Stimulated activated CD8-positive, alpha-beta memory T cell treated with anti-CD3 and anti-CD28 coated beads, Interleukin-12 subunit alpha, Interleukin-12 subunit beta, amount 100 ng/mL, for 4 hours (primary cell): ENCODE measurements around the gene GRB10.
"Not testable (repeated sequence)": the region's sequence is repeated elsewhere in the genome, so short reads cannot be mapped to it uniquely, and the experiment has no call there.

Source experiments
- DNase-seq: peaks from one replicate; pipeline ENCODE4 v3.0.0-alpha.2; 2020; ENCODE audit warnings: low read depth

Gene GRB10

DNA sequence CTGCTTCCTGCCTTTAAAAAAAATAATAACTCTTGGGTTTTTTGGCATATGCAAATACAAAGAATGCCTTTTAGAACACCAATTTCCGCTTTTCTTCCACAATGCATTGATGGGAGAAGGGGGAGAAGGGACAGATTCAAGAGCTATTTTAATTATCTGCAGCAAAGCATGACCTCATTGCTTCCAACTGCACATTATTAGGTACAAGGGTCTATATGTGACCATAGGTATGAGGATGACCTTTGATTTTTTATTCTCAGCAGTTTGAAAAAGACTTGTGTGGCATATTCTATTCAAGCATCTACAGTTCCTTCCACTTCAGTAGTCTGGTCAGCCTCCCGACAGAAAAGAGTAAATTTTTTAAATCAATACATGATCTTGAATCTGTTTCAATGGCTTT lies 39.7 kb downstream of the GRB10 start:
- DNase-seq, result no peak

DNA sequence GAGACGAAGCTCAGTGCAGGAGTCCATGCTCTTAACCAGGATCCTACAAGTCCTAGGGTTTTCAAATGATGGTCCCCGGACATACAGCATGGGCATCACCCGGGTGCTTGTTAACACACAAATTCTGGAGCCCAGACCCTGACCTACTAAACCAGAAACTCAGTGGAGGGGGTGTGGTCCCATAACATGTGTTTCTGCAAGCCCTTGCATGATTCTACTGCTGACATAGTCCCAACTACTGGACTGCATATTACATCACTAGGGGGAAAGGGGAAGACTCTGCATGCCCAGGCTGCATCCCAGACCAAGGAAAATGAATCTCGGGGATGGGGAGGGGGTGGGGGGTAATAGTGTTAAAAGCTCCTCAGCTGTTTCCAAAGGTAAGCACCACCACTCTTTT lies 40.3 kb downstream of the GRB10 start:
- DNase-seq, result no peak

DNA sequence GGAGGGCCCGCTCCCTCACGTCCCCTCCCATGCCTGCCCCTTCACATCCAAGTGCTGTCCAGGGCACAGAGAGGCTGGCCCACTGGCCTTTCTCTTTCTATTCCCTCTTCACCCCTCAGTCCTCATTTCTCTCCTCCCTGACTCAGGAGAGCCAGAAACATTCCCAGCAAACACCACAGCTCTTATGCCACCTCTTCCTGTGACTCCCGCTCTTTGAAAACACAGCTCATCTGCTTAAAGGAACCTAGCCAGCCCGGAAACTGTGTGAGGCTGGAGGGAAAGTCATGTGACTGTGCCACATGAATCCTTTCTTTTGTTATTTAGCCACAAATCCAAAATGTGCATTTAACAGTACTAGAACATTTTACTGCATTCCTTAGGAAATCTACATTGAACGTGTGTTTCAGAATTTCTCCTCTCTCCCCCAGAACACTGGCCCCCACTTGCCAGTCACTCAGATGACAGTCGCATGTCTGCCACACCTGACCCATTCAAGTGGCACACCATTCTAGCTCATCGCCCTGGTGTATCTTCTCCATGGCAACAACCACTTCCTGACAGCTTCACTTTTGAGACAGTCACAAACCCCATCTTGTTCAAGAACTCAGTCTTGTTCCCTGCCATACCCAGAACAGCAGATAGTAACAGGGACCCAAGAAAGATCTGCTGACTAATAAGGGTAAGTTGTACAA lies 42.8 kb downstream of the GRB10 start:
- DNase-seq, result peak; percentile 25

DNA sequence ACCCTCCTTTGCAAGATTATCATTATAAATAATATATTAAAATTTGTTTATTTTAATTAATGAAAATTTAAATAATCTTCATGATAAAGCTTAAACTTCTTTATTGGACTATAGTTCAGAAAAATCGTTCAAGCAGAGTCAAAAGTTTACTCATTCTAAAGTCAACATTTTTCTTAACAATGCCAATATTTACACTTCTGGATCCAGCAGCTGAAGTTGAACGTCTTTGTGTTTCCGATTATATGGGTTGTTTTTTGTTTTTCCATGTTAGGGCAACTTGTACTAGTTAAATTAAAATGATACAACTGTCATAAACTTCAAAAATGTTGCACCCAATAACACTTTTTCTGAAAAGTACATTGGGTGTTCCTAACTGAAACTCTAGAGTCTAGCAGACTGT lies 43.8 kb downstream of the GRB10 start:
- DNase-seq, result no peak

DNA sequence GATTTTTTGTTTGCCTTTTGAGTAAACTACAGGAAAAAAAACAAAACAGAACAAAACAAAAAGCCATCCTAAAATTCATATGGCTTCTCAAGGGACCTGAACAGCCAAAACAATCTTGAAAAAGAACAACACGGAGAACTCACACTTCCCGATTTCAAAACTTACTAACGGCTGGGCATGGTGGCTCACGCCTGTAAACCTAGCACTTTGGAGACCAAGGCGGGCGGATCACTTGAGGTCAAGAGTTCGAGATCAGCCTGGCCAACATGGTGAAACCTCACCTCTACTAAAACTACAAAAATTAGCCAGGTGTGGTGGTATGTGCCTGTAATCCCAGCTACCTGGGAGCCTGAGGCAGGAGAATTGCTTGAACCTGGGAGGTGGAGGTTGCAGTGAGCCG lies 46.9 kb downstream of the GRB10 start:
- not testable (repeated sequence) for DNase-seq

DNA sequence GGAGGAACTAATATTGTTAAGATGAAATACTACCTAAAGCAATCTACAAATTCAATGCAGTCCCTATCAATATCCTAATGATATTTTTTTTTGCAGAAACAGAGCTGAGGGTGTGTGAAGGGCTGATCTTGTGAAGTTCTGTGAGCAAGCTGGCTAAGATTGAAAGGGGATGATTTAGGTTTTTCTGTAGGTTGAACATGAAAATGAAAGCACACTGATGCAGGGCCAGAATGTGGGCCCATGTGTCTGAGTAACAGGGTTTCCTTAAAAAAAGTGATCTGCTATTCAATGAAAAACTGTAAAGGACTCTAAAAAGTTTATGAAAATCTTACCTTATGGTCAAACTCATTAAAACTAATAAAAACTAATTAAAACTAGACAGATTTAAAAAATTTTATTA lies 47.4 kb downstream of the GRB10 start:
- no peak for DNase-seq

DNA sequence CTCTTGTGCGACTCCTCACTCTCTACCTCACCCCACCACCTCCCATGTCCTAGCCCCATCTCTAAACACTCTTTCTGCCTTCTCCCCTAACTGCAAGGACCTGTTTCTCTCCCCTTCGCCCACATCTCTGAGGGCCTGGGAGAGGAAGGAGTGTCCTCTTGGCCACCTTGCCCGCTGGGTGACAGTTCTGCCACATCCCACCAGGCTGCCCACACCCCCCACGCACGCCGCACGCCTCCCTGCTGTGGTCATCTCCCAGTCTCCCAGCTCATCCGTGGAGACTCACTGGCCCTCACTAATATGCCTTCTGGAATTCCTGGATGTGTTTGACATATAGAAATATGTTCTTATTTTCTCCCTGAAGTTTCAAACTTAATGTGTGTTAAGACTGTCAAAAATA lies 48.5 kb downstream of the GRB10 start:
- DNase-seq, result no peak

DNA sequence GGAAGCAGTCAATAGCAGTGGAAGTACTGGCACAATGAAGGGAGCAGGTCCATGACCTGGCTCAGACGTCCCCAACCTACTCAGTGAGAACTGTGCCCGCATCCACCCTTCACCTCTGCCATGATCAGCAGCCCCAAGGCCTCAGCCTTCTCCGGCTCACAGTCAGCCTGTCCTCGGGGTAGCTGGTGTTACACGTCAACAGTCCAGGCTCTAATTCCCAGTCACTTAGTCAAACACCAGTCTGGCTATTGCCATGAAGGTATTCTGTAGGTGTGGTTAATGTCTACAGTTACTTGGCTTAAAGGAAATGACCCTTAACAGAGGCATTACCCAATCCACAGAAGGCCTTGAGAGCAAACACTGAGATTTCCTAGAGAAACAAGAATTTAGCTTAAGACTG lies 49.1 kb downstream of the GRB10 start:
- DNase-seq, result no peak

DNA sequence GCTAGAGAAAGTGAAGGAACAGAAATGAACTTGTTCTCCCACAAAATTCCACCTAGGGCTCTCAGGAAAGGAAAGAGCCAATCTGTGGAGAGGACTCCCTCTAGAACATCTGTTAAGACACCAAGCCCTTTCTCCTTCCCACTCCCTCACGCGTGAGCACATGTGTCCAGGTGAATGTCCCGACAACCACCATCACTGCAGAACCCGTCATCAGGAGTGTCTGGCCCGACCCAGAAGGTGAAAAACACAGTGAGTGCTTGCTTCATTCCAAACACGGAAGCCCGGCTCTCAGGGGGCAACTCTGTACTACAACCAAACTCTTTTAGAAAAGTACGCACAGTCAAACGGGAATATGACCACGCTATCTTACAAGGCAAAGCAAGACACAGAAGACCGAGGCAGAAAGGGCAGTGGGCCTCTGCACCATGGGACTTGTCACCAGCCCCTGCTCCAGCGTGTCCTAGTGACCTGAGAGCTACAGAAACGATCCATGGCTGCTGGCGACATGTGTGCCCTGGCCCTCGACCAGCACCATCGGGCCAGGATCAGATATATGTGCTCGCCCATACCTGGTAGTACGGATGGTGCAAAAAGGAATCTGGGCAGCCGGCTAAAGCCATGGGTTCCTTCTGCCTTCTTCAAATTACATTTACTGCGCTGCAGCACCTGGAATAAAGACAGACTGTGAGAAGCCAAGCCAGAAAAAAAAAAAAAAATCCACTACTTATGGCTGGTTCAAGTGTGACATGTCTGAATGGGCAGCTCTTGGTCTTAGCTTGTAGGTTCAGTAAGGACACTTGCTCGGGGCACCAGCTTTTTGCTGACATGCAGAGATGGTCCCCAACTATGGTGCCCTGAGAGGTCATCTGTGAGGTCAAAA lies 50.8 kb downstream of the GRB10 start:
- no peak for DNase-seq

DNA sequence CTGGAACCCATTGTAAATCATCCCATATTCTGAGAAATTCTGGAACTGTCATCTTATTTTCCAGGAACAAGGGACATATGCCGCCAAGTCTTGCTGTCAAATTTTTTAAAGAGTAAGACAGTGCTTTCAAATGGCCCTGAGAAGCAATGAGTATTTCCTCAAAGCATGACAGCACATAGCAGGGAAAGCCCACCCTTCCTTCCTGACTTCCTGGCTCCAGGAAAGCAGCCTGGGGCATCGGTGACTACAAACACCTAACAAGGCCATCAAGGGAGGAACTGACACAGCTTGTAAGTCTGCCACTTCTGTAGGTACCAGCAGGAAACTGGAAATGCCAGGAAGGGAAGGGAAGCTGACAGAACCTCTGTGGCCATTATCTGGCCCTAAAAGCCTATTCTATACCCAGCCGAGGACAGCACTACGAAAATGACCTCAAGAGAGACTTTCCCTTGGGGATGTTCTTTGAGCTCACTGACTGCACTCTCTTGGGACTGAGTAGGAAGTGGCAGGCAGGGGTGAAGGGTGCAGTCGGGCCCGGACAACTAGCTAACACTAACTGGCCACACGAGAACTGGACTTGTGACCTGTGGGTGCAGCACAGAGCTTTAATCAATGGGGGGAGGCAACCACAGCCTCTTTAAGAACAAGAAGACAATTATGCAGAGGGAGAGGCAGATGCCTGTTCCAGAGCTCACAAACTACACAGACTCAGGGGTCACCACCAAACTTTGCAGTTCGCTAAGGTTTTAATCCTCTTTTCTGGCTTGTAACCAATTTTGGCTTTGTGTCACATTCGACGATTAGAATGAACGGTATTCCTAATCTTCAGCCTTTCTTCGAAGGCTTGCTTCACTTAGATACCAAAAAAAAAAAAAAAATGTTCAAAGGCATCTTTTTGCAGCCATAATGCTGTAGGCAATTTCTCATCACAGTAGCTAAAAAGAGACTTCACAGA lies 52.0 kb downstream of the GRB10 start:
- no peak for DNase-seq

DNA sequence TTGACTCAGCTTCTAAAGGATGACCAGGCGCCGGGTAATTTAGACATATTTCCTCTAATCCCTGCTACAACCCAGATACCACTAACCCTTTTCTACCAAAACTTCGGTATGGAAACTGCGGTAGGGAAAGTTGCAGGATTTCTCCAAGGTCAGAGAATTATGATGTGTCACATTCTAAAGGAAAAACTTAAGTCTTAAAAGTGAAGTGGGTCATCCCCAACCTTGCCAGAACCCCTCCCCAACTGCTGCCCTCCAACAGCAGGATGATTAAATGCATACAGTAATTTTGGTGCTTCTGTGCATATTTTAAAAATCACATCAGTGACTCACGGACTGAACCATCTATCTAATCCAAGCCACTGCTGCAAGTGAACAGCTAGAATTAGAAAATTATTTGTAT lies 52.7 kb downstream of the GRB10 start:
- DNase-seq, result no peak

DNA sequence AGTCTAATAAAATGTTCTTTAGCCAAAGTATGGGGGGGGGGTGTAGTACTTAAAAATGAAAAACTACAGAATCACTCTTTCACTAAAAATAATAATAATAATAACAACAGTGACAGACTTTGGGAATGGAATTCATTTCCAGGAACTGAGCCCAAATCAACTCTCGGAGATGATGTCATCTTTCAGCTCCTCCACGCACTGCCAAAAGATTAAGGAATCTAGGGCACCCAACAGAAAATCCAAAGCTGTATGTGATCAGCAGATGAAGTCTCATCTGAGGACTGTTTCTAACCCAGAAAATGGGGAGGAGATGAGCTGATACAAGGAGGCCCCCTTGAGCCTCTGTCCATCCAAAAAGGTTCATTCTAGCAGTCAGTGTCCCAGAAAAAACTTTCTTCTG lies 54.5 kb downstream of the GRB10 start:
- DNase-seq, result no peak

DNA sequence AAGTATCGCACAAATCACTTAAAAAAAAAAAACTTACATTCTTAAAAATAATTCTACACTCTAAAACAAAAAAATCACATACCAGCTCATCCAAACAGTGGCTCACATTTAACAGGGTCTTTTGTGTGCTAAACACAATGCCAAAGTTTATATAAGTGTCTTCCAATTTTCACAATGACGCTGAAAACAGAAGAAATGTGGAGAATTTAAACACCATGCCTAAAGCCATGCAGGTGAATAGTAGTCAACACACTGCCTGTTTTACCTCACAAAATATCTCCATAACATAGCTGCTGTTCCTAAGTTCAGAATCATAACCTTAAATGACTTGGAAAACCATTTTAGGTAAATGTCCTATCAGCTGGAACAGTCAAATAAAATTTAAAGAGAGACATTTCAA lies 55.0 kb downstream of the GRB10 start:
- no peak for DNase-seq

DNA sequence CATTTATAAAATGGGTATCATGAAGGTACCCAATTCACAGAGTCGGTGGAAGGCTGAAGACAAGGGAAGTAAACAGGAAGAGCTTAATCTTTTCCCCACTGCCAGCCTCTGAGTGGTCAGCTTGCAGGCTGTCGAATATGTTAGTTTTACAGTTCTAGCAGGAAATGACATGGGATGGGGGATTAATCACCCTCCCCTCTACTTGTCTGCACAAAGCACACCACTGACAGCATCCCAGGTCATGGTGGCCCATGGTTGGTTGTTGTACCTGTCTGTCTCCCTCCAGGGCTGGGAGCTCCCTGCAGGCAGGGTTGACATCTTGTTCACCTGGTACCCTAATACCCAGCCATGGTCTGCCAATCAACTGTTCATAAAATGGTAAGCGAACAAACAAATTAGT lies 55.6 kb downstream of the GRB10 start:
- DNase-seq, result no peak

DNA sequence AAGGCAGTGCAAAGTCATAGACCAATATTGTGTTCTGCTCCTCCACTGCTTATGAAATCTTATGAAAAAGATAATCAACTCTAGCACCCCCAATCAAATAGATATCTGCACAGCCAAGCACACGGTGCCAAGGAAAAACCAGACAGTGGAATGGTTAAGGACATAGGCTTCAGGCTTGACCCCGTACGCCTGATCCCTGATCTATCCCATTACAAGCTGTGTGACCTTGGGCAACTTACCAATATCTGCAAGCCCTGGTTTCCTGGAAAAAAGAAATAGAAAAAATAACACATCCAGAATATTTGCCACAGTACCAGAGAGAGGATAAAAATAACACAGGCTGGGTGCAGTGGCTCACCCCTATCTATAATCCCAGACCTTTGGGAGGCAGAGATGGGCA lies 56.9 kb downstream of the GRB10 start:
- DNase-seq, result no peak

DNA sequence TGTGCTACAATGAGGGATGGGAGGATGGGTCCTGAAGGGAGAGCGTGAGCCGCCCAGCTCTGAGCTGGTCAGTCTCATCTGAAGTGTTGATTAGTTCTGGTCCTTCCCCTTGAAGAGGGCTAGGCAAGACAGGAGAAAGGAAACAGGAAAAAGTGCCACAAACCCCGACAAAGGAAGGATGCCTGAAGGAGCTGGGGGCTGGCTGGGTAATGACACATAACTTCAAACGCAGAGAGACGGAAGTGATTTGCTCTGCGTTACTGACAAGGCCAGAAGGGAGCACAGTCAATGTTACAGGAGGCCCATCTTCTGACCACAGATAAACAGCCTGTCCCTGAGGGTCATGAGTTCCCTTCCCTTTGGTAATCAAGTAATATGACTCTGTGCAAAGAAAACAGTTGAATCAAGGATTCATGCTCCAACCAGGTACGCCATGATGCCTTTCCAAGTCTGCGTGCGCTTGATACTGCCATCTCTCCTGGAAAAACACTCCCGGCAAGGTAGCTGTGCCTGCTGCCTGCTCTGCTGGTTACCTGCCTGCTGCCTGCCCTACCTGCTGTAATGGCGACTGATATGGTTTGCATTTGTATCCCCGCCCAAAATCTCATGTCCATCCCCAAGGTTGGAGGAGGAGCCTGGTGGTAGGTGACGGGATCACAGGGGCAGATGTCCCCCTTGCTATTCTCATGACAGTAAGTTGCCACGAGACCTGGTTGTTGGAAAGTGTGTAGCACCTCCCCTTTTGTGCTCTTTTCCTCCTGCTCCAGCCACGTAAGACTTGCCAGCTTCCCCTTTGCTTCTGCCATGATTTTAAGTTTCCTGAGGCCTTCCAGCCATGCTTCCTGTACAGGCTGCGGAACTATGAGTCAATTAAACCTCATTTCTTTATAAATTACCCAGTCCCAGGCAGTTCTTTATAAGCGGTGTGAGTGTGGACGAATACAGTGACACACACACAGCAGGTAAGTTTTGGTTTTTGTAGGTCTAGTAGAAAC lies 57.9 kb downstream of the GRB10 start:
- no peak for DNase-seq

DNA sequence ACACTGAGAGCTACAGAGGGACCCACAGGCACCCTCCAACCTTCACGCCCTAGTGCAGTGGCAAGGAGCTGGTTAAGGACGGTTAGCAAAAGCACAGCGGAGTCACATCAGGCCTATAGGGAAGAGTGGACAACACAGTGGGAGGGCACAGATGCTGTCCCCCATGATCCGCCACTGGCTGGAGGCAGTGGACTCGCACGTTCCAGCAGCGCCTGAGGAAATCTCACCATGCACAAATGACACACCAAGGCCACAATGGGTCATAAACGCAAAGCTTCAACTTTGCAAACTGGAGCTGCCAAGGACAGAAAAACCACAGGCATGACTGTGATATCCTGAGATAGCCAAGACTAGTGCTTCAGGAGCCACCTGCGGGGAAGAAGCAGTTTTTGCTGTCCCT lies 58.8 kb downstream of the GRB10 start:
- DNase-seq, result no peak

DNA sequence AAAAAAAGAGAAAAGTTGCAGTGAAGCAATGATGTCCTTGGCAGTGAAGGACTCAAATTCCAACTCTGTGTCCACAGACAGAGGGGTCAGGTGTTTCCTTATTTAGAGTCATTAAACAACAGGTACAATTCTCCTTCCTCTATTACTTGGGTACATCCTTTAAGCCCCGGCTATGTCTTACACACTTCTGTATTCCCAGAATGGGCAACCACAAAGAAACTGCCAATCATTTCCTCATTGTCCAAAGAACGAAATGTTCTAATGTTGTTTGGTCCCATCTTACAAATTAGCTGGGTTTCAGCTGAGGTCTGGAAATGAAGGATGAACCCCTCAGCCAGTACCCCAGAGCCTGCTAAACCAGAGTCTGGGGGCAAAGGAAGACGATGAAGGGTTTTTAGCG lies 59.5 kb downstream of the GRB10 start:
- DNase-seq, result no peak

DNA sequence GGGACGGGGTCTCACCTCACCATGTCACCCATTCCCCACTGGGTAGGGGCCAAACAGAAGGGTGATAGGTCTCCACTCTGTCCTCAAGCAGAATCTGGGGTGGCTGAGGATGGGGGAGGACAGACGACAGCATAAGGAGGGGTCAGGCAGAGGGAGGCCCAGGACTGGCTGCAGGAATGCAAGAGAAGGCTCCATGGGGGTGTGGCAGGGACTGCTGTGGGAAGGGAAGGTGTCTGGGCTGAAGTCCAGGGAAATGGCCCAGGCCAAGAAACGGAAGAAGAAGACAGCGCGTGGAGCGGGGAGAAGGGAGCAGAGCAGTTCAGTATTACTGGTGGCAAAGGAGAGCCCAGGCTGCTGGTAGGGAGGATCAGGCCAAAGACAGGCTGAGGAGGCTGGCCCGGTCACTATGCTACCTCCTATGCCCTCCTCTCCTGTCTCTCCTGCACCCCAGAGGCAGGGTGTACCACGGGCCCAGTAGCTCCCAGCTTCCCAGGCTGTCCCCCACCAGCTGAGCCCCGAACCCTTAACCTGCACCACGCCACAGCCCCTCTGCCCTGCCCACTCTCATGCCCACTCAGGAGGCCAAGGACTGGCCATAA lies 60.9 kb downstream of the GRB10 start:
- DNase-seq, result no peak

DNA sequence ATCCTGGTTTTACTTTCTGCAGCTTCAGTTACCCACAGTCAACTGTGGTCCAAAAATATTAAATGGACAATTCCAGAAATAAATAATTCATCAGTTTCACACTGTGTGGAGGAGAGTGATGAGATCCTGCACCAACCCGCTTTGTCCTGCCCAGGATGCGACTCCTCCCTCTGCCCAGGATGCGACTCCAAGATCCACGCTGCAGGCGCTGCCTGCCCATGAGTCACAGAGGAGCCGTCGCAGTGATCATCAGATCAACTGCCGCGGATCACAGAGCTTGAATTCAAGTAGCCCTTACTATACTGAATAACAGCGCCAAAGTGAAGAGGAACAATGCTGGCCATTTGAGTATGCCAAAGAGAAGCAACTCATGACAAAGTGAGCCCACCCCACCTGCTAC lies 61.5 kb downstream of the GRB10 start:
- no peak for DNase-seq

DNA sequence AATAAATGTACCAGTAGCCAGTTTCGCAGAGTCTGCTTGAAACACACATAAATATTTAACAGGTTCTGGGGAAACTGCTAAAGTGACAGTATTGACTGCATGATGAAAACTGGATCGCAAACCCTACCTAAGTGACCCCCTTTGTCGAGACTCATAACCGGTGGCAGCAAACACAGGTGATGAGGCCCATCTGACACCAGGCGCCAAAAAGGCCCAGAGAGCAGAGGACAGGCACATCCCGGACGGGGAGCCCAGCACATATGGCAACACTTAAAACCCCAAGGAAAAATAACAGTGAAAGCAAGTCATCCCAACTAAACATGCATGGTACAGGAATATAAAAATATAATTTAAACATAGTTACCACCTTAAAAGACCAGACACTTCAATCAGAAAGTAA lies 62.4 kb downstream of the GRB10 start:
- no peak for DNase-seq
